ENCODE measurements around the gene LRRC46. TPM values are rescaled to one million over a fixed set of nuclear protein-coding genes. Genes with fewer than 3 reads are reported as not detected.

LRRC46 gene
- total RNA-seq, 1 donor from 2014 or later, result 1.4 TPM

- Mint-ChIP-seq H3K4me1 (peaks cover 5% of the 10 kb centered on the region), H3K27me3 (ENCODE audit: low read depth) (peaks cover 96% of the 10 kb centered on the region)
Observed at GRCh38 chr17:47871048-47871447, 39.6 kb downstream of the LRRC46 start.

GRCh38 chr17:47872019-47872650, 40.7 kb downstream of the LRRC46 start:
- H3K36me3 Mint-ChIP-seq (ENCODE audit: low read depth), result no peaks in the 10 kb centered on the region
- TF ChIP-seq CTCF (conservative IDR thresholded peaks at IDR 0.05), result no peak
- H3K9me3 Mint-ChIP-seq, result no peaks in the 10 kb centered on the region
- DNase-seq (ENCODE audit: low read depth, low spot score), result no peak
- peaks cover 5% of the 10 kb centered on the region for H3K4me1 Mint-ChIP-seq
- peaks cover 88% of the 10 kb centered on the region for H3K27me3 Mint-ChIP-seq (ENCODE audit: low read depth)
- H3K27ac Mint-ChIP-seq (ENCODE audit: unreplicated experiment), result no peak overlapping the region
- H3K4me3 Mint-ChIP-seq, result no peak overlapping the region

More at GRCh38 chr17:47871048-47871447, 39.6 kb downstream of the LRRC46 start:
- Mint-ChIP-seq H3K4me3 (no peak overlapping the region), H3K36me3 (ENCODE audit: low read depth) (no peaks in the 10 kb centered on the region), H3K27ac (ENCODE audit: unreplicated experiment) (no peak overlapping the region), H3K9me3 (no peaks in the 10 kb centered on the region)
- no peak for TF ChIP-seq CTCF (conservative IDR thresholded peaks at IDR 0.05)
- no peak for DNase-seq (ENCODE audit: low read depth, low spot score)

DNA sequence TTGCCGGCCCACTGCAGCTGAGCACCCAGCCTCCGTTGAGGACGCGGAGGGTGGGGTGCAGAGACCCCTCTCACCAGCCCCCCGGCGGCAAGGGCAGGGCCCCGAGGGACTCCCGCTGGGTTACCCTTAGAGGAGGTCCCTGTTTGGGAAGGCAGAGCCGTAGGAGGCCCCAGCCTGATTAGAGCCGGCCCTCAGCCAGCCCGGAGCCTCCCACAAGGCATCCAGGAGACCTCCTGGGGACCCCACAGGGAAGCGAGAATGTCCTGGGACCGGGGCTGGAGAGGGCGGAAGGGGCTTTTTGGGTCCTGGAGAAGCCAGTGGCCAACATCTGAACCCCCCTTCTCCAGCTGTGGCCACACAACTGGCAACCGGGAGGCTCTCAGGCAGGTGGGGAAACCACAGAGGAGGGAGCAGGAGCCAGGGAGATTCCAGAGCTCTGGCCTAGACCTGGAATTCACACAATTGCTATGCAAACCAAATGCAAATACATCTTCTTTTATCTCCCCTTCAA, 41.2 kb downstream of the LRRC46 start:
- H3K4me1 Mint-ChIP-seq, result peaks cover 5% of the 10 kb centered on the region
- H3K36me3 Mint-ChIP-seq (ENCODE audit: low read depth), result no peaks in the 10 kb centered on the region
- no peak for DNase-seq (ENCODE audit: low read depth, low spot score)
- no peak overlapping the region for H3K27ac Mint-ChIP-seq (ENCODE audit: unreplicated experiment)
- peaks cover 91% of the 10 kb centered on the region for H3K27me3 Mint-ChIP-seq (ENCODE audit: low read depth)
- no peaks in the 10 kb centered on the region for H3K9me3 Mint-ChIP-seq
- H3K4me3 Mint-ChIP-seq, result no peak overlapping the region
- no peak for TF ChIP-seq CTCF (conservative IDR thresholded peaks at IDR 0.05)

- no peak for DNase-seq (ENCODE audit: low read depth, low spot score)
- Mint-ChIP-seq H3K27ac (ENCODE audit: unreplicated experiment) (no peak overlapping the region), H3K4me1 (peaks cover 5% of the 10 kb centered on the region), H3K36me3 (ENCODE audit: low read depth) (no peaks in the 10 kb centered on the region), H3K27me3 (ENCODE audit: low read depth) (peaks cover 91% of the 10 kb centered on the region), H3K9me3 (no peaks in the 10 kb centered on the region), H3K4me3 (no peak overlapping the region)
- no peak for TF ChIP-seq CTCF (conservative IDR thresholded peaks at IDR 0.05)
Observed at GRCh38 chr17:47873200-47874090, 42.0 kb downstream of the LRRC46 start.

DNA sequence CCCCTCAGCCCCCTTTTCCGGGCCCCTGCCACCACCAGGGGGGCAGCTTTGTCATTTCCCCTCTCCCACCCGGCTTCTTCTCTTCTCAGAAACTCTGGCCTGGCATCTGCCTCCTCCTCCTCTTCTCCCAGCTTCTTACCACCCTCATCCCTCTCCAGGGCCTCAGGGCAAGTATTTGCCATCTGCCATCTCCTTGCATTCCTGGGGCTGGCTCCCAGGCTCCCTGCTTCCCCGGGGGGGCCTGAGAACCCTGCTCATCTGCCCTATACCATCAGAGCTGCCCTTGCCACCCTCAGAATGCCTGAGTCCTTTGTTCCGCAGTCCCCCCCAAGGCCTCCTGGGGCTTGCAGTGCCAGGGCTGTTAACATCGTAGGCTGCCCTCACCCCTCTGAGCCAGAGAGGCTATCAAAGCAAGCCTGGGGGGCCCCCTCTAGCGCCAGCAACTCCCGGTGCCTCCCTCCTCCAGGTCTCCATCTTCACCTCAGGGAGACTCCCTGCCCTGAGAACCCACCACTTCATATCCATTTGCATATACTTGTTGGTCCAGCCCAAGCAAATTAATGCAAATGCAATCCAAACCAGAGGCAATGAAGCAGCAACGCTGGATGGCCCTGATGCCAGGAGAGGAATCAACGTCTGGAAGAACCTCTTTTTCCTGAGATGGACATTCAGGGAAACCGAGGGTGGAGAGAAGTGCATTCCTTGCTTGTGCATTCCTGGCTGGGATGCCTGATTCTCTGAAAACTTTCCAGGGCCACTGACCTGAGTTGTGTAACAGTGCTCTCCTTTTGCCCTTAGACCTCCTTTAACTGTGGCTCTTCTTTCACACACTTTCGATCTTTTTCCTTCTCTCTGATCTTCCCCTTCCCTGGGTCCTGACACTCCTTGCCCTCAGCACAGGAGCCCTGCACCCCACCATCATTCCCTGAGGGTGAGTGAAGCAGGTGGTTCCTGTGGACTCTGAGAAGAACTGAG, 43.8 kb downstream of the LRRC46 start:
- Mint-ChIP-seq H3K36me3 (ENCODE audit: low read depth) (no peaks in the 10 kb centered on the region), H3K4me3 (no peak overlapping the region), H3K27me3 (ENCODE audit: low read depth) (peaks cover 85% of the 10 kb centered on the region), H3K4me1 (peaks cover under 1% of the 10 kb centered on the region), H3K9me3 (no peaks in the 10 kb centered on the region), H3K27ac (ENCODE audit: unreplicated experiment) (peak overlapping the region; percentile 76)
- no peak for DNase-seq (ENCODE audit: low read depth, low spot score)
- TF ChIP-seq CTCF (conservative IDR thresholded peaks at IDR 0.05), result no peak

Data from neural crest cell (in vitro differentiated cells).